K562 (cell line): ENCODE data around the gene ZNF480. TPM values are rescaled to one million over a fixed set of nuclear protein-coding genes. Genes with fewer than 3 reads are reported as not detected.

Experiments
- ATAC-seq: fragments of 200-7000 bp; cut with Tn5 transposase; 3 replicates; pipeline ENCODE4 v1.9.1; 2020; ENCODE audit warnings: moderate library complexity
- BruUV-seq: library from RNA; stranded (reverse); fragments of 400-500 nt; replicated peaks from 2 replicates; lab custom pipeline; 2021; lab: Mats Ljungman, UMichigan
- CTCF ChIA-PET: fragments of 300-600 bp; formaldehyde crosslinking; extraction: SDS; loops from one replicate; lab custom pipeline; 2021; ENCODE audit warnings: low intra/inter-chr PET ratio; lab: Yijun Ruan, JAX
- POLR2A ChIA-PET: fragments of 300-600, 350-650 bp; sonication (Branson Sonifier 250); formaldehyde crosslinking; extraction: SDS; loops from one replicate; lab custom pipeline; 2021; ENCODE audit warnings: antibody characterized with exemption, inconsistent platforms; lab: Yijun Ruan, JAX
- DNase-seq, 4 experiments: peaks; one replicate each; pipeline versions ENCODE4 v3.0.0 to v3.0.0-alpha.2; 2011 to 2018; ENCODE audit warnings: low spot score in 3 of 4, mixed read lengths in 3 of 4; ENCODE audit errors: extremely low read depth in 1 of 4
- FAIRE-seq: peaks from 2 replicates; lab custom pipeline; 2011; peaks lifted over from hg19 to GRCh38; lab: Jason Lieb, UNC
- H2AFZ ChIP-seq: 2 replicates; pipeline ENCODE4 v1.6.0; 2011; ENCODE audit warnings: low read depth, low read length, control low read depth, inconsistent platforms
- H3K27ac ChIP-seq: fragments of 200-600 bp; 3 replicates; pipeline ENCODE4 v1.8.0; 2011; ENCODE audit warnings: low read depth, mild to moderate bottlenecking, control low read depth, inconsistent platforms, low read length, moderate library complexity, mixed read lengths; ENCODE audit errors: extremely low read depth
- H3K27me3 ChIP-seq, 2 experiments: fragments of 300-600 bp in 1 of 2; 2 replicates in 1 of 2; 3 replicates in 1 of 2; pipeline versions ENCODE4 v1.6.0 to v1.8.0; 2011; ENCODE audit warnings: inconsistent platforms in 2 of 2, low read length in 2 of 2, mild to moderate bottlenecking in 1 of 2, mixed read lengths in 1 of 2, moderate library complexity in 1 of 2; ENCODE audit not compliant: control insufficient read depth in 2 of 2, insufficient read depth in 2 of 2
- H3K36me3 ChIP-seq: fragments of 300-600 bp; 3 replicates; pipeline ENCODE4 v1.8.0; 2011; ENCODE audit warnings: mild to moderate bottlenecking, low read length, inconsistent platforms; ENCODE audit not compliant: control insufficient read depth, insufficient read depth
- H3K4me1 ChIP-seq, 2 experiments: fragments of 200-600 bp in 1 of 2; replicated peaks in 1 of 2; 2 replicates in 1 of 2; 3 replicates in 1 of 2; pipeline versions ENCODE4 v1.5.1 to v1.8.0; 2011; ENCODE audit warnings: inconsistent platforms in 2 of 2, low read length in 2 of 2, mild to moderate bottlenecking in 1 of 2, mixed read lengths in 1 of 2, moderate library complexity in 1 of 2; ENCODE audit not compliant: control insufficient read depth in 2 of 2, insufficient read depth in 2 of 2
- H3K4me2 ChIP-seq: 2 replicates; pipeline ENCODE4 v1.6.1; 2011; ENCODE audit warnings: low read length, control low read depth, inconsistent platforms, mixed read lengths; ENCODE audit not compliant: insufficient read depth
- H3K4me3 ChIP-seq: fragments of 200-600 bp; sonication (generic), shearing (Covaris generic); 2 replicates; pipeline ENCODE4 v1.5.1; 2016; ENCODE audit warnings: control low read depth, inconsistent platforms
- H3K79me2 ChIP-seq: fragments of 200-600 bp; 3 replicates; pipeline ENCODE4 v1.8.0; 2011; ENCODE audit warnings: low read length, inconsistent platforms; ENCODE audit not compliant: control insufficient read depth, insufficient read depth
- H3K9ac ChIP-seq, 2 experiments: 2 replicates each; pipeline versions ENCODE4 v1.6.0 to v1.6.1; 2011; ENCODE audit warnings: low read depth in 2 of 2, low read length in 2 of 2, control low read depth in 1 of 2, inconsistent platforms in 1 of 2, mild to moderate bottlenecking in 1 of 2, mixed read lengths in 1 of 2; ENCODE audit not compliant: insufficient read depth in 1 of 2
- H3K9me1 ChIP-seq: one replicate; pipeline ENCODE4 v1.6.0; 2011; ENCODE audit warnings: inconsistent platforms, mild to moderate bottlenecking, low read length, moderate library complexity; ENCODE audit not compliant: control insufficient read depth, insufficient read depth
- H3K9me3 ChIP-seq: replicated peaks from 2 replicates; pipeline ENCODE4 v1.5.1; 2011; ENCODE audit warnings: low read depth, low read length, inconsistent platforms; ENCODE audit not compliant: control insufficient read depth, insufficient read depth
- H4K20me1 ChIP-seq: replicated peaks from 2 replicates; pipeline ENCODE4 v1.6.1; 2011; ENCODE audit warnings: low read length, inconsistent platforms, mixed read lengths; ENCODE audit not compliant: control insufficient read depth, insufficient read depth
- MGA ChIP-seq: fragments of 450-650 bp; IDR thresholded peaks from 2 replicates; pipeline ENCODE4 v1.6.1; 2016; ENCODE audit warnings: mild to moderate bottlenecking, moderate library complexity
- NCOA4 ChIP-seq: fragments of 450-650 bp; IDR thresholded peaks from 2 replicates; pipeline ENCODE4 v1.6.1; 2018; ENCODE audit warnings: mild to moderate bottlenecking; ENCODE audit not compliant: partially characterized antibody
- RAD21 ChIP-seq, 2 experiments: fragments of 250-450 bp in 1 of 2; fragments of 450-650 bp in 1 of 2; sonication (Bioruptor Pico) in 1 of 2; formaldehyde crosslinking in 1 of 2; IDR thresholded peaks in 1 of 2; conservative IDR thresholded peaks in 1 of 2; 2 replicates each; pipeline versions ENCODE4 v1.4.0 to v1.8.0; 2020 to 2022; ENCODE audit warnings: mild to moderate bottlenecking in 2 of 2, moderate library complexity in 1 of 2
- ZNF766 ChIP-seq: fragments of 200-800 bp; sonication (Bioruptor generic); conservative IDR thresholded peaks from 2 replicates; pipeline ENCODE4 v1.6.1; 2016; ENCODE audit warnings: missing genetic modification characterization, missing compliant biosample characterization
- WGBS: fragments of 100-300 bp; shearing (Covaris generic); methylation state at CpG from one replicate; pipeline ENCODE4 v1.1.6; 2016; ENCODE audit warnings: low coverage, mixed read lengths; ENCODE audit not compliant: insufficient coverage; ENCODE audit errors: missing lambda C conversion rate; 5-methylcytosine and 5-hydroxymethylcytosine counted together
- in situ Hi-C: fragments of 300-500 bp; cut with MboI; formaldehyde crosslinking; loops from 4 replicates; pipeline ENCODE4 v1.15.0; 2018; ENCODE audit warnings: inconsistent platforms, mixed read lengths
- intact Hi-C: fragments of 100-400 bp; cut with micrococcal nuclease; formaldehyde crosslinking; loops from 2 replicates; pipeline ENCODE4 v1.14.2; 2022
- polyA plus RNA-seq, 8 experiments: library from polyadenylated mRNA; depleted of rRNA in 4 of 8; stranded (reverse) in 5 of 8; unstranded in 3 of 8; fragments of >200 nt; fragmentation: Nextera tagmentation in 2 of 8; fragmentation: Illumina TruSeq in 1 of 8; extraction: Ambion mirVana in 2 of 8; extraction: Trizol in 1 of 8; gene quantifications; 2 replicates each; pipeline versions ENCODE4 v1.2.1 to v1.2.3, GENCODE V29; 2011 to 2014; ENCODE audit warnings: inconsistent platforms in 1 of 8, missing spikeins in 1 of 8
- total RNA-seq, 7 experiments: library from RNA; depleted of rRNA in 6 of 7; stranded (reverse); fragments of >200 nt in 6 of 7; fragmentation: Illumina TruSeq in 2 of 7; extraction: Trizol in 2 of 7; gene quantifications; 2 replicates each; pipeline versions ENCODE4 v1.2.1 to v1.2.3, GENCODE V29; 2011 to 2021; ENCODE audit warnings: low replicate concordance in 1 of 7
- TF ChIP-seq, protein P1 (sequence below), 3 experiments: IDR thresholded peaks in 2 of 3; conservative IDR thresholded peaks in 1 of 3; 2 replicates each; pipeline ENCODE4 v1.5.1; 2011 to 2012; ENCODE audit warnings: low read length in 3 of 3, mild to moderate bottlenecking in 3 of 3, control low read depth in 2 of 3, improper control_type of control experiment in 1 of 3, inconsistent platforms in 1 of 3, low read depth in 1 of 3, mixed read lengths in 1 of 3, moderate library complexity in 1 of 3; ENCODE audit not compliant: insufficient read depth in 2 of 3

Gene ZNF480
- total and polyA plus RNA-seq, 9 of the 15 experiments (the other 6 are each of a cell fraction or from before 2014, with no cell fraction given), result 10.4 to 31.1 (median 22.3) TPM

DNA sequence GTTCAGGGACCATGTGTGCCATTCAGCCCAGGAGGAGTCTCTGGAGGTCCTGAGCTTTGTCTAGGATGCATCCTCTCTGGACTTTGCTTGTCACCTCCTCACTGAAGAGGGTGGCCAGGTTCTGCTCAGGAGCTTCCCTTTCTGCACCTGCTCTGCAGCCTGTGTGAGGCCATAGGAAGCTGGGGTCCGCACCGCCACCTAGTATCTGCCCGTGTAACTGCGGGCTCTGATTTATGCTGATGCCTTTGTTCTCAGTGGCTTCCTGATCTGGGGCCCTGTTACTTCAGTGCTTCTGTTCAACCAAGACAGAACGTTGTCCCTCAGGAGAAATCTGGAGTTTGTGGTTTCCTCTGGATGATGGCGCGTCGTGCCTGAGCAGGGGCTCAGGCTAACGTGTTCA, 54.5 kb downstream of the ZNF480 start:
- TF ChIP-seq MGA (no peak), NCOA4 (no peak), RAD21 (CRISPR knock-in tag; conservative IDR thresholded peaks at IDR 0.05 in 1 of 2, IDR thresholded peaks at IDR 0.05 in 1 of 2) (peak in 1 of 2 experiments; percentile 24; a peak in 1 of 4 replicates), ZNF766 (CRISPR knock-in tag) (no peak)
- TF ChIP-seq, protein P1, sequence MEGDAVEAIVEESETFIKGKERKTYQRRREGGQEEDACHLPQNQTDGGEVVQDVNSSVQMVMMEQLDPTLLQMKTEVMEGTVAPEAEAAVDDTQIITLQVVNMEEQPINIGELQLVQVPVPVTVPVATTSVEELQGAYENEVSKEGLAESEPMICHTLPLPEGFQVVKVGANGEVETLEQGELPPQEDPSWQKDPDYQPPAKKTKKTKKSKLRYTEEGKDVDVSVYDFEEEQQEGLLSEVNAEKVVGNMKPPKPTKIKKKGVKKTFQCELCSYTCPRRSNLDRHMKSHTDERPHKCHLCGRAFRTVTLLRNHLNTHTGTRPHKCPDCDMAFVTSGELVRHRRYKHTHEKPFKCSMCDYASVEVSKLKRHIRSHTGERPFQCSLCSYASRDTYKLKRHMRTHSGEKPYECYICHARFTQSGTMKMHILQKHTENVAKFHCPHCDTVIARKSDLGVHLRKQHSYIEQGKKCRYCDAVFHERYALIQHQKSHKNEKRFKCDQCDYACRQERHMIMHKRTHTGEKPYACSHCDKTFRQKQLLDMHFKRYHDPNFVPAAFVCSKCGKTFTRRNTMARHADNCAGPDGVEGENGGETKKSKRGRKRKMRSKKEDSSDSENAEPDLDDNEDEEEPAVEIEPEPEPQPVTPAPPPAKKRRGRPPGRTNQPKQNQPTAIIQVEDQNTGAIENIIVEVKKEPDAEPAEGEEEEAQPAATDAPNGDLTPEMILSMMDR (IDR thresholded peaks at IDR 0.05 in 2 of 3, conservative IDR thresholded peaks at IDR 0.05 in 1 of 3; ENCODE audit: insufficient read depth in 2 of 3, low read depth in 1 of 3, low read length in 3 of 3), result peak; percentile 20 to 27 (median 26); a peak in 2 of 6 replicates
- TF ChIP-seq, all 486 proteins: peak for 2
- FAIRE-seq (no peak), ATAC-seq (peak; percentile 52), DNase-seq (peak in 1 of 4 experiments; percentile 18)
- BruUV-seq, result no TSS peak
- Histone ChIP-seq H3K27ac (no peak overlapping the region), H3K4me2 (no peak overlapping the region), H3K4me1 (no peaks in the 10 kb centered on the region), H3K9me3 (no peaks in the 10 kb centered on the region), H3K9ac (no peak overlapping the region), H3K27me3 (no peaks in the 10 kb centered on the region), H4K20me1 (no peaks in the 10 kb centered on the region), H2AFZ (no peak overlapping the region), H3K36me3 (no peaks in the 10 kb centered on the region), H3K9me1 (no peaks in the 10 kb centered on the region), H3K4me3 (no peak overlapping the region), H3K79me2 (no peaks in the 10 kb centered on the region)
- intact Hi-C loops (no loop called here), in situ Hi-C loops (no loop called here)
- ChIA-PET POLR2A (no interaction called here), CTCF (no interaction called here)
- 16% methylated on average over 9 of the region's 9 CpGs for WGBS
